Posterior cingulate gyrus (tissue), 11 donors: Measurements from ENCODE around the gene CRB1.

Experiments
- DNase-seq, 10 donors: peaks; one replicate each; pipeline versions ENCODE4 v3.0.0 to v3.0.0-alpha.2; 2020 to 2021; ENCODE audit warnings: mixed read lengths in 3 of 10
- intact Hi-C: fragments of 100-400 bp; cut with DNase I; formaldehyde crosslinking; loops from one replicate; pipeline ENCODE4 v1.15.1; 2023

Gene CRB1

GRCh38 chr1:197268012-197268411 lies at the start of gene CRB1:
Gene CRB1, plus strand, starts transcription at chr1:197268252. Its CDS starts 161 bp downstream, at chr1:197268413.
- peak in 5 of 10 donors; percentile 9 to 38 (median 25) for DNase-seq
- intact Hi-C loops = no loop called here

- no peak for DNase-seq
Measured at GRCh38 chr1:197218857-197219256, 49.2 kb upstream of the CRB1 start.

GRCh38 chr1:197222025-197222685 lies 45.9 kb upstream of the CRB1 start:
- DNase-seq = peak in 1 of 10 donors; percentile 50
- intact Hi-C loops = no loop called here

More at GRCh38 chr1:197218857-197219256, 49.2 kb upstream of the CRB1 start:
- intact Hi-C loops = no loop called here

DNA sequence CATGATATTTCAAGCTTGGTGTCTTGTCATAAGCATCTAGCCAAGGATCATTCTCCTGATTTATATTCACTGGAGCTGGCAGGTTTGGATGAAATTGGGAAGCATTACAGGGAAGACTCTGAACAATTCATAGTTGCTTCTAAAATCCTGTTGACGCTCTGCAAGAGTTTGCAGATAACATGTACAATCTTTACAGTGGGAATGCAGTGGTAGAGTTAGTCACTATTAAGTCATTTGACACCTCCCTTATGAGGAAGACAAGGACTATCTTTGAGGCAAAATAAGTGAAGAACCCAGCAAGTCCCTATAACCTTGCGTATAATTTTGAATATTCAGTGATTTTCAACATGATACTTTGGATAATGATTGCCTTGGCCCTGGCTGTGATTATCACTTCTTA lies 45.3 kb upstream of the CRB1 start:
- no peak for DNase-seq
- intact Hi-C loops = no loop called here

- intact Hi-C loops = loop anchor here (1.0 kb wide), 1 partner anchor 90 kb away; no protein-coding TSS in a partner anchor
- no peak for DNase-seq
Measured at GRCh38 chr1:197224160-197224559, 43.9 kb upstream of the CRB1 start.

DNA sequence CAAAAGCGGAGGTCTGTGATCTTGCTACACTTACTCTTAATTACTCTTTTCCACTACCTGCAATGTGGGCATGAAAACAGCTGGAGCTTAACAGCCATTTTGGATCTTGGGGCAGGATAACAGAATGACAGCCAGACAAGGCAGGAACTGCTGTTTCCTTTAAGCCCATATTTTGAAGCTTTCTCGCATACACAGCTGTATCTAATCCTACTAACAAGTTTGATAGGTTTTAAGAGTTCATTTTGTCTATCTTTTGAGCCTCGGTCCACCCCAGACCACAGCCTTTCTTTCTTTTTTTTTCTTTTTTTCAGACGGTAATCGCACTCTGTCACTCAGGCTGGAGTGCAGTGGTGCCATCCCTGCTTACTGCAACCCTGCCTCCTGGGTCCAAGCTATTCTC lies 42.4 kb upstream of the CRB1 start:
- intact Hi-C loops = no loop called here
- no peak for DNase-seq

DNA sequence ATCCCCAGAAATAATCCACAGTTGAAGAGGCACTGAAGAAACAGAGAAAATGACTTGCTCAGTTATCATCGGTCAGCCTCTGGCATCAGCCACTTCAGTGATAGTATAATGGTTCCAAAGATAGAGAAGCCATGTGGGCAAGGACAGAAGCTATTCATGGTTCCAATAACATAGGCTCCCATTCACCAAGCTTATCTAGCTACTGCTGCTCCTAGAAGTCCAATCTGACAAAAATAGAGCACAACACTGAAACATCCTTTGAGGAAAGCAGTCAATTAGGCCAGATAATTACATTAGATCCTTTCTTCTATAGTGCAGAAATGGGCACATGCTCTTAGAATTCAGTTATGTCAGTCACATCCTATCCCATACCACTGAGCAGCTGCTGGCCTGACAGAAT lies 33.5 kb upstream of the CRB1 start:
- no peak for DNase-seq
- intact Hi-C loops = no loop called here

DNA sequence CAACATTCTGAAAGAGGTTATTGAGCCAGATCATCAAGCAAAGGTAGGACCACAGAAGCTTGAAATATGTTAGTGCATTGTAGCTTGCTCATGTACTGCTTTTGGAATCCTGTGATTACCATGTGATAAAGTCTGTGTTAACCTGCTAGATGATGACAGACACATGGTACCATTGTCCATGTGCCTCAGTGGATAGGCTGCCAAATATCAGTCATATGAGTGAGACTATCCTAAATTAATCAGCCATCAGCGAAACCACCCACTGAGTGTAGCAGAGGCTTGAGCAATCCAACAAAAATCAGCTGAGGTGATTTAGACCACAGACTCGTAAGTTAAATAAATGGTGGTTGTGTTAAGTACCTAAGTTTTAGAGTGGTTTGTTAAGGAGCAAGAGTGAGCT lies 32.7 kb upstream of the CRB1 start:
- intact Hi-C loops = no loop called here
- no peak for DNase-seq

GRCh38 chr1:197247465-197247864 lies 20.6 kb upstream of the CRB1 start:
- DNase-seq = no peak
- intact Hi-C loops = no loop called here

DNA sequence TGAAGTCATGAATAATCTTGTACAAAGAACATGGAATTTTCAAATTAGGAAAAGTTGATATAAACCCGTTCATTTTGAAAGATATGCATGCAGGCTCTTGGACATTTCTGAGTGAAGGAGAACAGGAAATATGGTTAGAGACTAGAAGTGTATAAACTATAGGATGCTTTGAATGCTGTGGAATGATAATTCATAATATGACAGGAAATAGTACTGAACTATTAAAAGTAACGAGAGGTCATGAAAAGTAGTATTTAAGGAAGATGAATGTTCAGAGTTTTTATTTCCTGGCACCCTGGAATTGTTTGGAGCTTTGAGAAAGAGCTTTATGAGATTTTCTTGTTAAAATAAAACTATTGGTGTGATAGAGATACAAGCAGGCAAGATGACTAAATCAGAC lies 18.7 kb upstream of the CRB1 start:
- no peak for DNase-seq
- intact Hi-C loops = no loop called here

DNA sequence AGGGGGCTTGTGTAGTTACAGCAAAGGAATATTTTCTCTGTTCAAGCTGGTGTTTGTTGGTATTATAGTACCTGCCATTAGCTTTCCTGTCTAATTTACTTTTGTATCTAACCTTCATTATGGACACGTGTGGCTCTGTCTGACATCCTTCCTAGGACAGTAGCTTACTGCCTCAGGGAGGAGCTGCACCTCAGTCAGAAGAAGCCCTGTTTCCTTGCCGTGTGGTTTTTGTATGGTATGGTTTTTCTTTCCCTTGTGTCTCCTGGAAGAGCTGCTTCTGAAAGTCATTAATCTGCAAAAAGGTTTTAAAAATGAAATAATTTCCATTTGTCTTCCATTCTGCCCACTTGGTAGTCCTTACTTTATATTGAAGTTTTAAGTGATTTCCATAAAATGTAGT lies 17.4 kb upstream of the CRB1 start:
- DNase-seq = no peak
- intact Hi-C loops = no loop called here

DNA sequence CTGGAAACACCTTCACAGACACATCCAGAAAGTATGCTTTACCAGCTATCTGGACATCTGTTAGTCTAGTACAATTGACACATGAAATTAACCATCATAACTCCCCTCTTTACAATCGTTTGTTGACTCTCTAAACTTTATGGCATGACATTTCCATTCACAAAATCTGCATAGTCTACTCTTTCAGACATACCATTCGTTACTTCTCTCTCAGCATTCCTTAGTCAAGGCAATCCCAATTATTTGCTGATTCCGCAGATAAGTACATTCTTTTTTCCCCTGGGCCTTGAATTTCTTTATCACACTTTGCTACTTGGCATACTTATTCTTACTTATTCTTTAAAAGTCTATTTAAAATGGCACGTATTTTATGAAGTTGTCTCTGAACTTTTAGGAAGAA lies 15.1 kb upstream of the CRB1 start:
- no peak for DNase-seq
- intact Hi-C loops = no loop called here

DNA sequence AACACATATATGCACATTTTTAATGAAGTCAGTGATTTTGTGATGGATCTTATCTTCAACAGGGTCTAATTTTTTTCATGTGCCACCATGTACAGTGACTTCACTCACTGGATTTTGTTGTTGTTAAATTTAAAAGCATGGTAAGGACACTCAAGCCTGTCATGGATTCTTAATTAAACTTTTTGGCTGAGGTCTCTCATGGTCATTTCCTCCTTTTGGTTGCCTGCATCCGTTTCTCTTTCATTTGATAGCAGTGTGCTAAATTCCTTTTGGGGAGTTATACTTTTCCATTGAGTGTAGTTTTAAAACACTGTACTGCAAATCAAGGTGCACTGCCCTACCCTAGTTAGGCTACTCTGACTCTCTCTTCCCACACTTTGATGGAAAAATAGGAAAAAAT lies 13.2 kb upstream of the CRB1 start:
- no peak for DNase-seq
- intact Hi-C loops = no loop called here

- no peak for DNase-seq
- intact Hi-C loops = no loop called here
Measured at GRCh38 chr1:197264936-197265567, 3.0 kb upstream of the CRB1 start.

- DNase-seq = peak in 7 of 10 donors; percentile 11 to 59 (median 15)
- intact Hi-C loops = no loop called here
Measured at GRCh38 chr1:197269053-197269452, 1.0 kb downstream of the CRB1 start.

- intact Hi-C loops = no loop called here
- no peak for DNase-seq
Measured at GRCh38 chr1:197272791-197273190, 4.7 kb downstream of the CRB1 start.

DNA sequence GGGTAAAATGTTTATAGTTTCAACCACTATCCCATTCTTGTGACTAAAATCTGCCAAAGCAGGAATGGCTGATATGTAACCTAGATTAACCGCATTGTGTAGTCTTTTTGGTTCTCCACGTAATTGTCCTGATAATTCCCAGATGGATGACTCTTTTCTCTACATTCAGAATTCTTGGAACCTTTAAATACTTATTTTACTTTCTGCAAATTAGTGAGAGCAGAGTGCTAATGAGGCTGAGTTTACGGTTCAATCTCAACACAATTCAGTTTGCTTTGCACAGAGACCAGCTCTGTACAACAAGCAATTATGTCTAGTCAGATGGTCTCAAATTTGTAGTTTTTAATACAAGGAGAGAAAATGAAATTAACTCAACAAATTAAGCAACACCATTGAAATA lies 9.1 kb downstream of the CRB1 start:
- intact Hi-C loops = no loop called here
- DNase-seq = no peak

DNA sequence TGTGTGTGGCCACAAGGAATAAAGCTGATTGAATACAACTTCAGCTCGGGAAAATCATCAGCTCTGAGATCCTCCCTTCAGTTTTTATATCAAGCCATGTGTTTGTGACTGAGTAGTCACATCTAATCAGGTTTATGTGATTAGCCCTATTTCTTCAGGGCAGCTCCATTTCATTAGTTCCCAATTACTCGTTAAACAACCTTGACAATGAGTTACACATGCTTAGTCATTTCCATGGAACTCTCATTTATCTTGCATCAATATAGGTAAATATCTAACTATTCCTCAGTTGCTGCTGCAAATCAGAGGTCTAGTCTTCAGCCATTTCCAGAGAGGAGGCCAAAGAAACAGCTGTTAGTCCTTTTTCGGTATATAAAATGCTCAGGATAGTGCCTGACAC lies 16.3 kb downstream of the CRB1 start:
- DNase-seq = no peak
- intact Hi-C loops = no loop called here

GRCh38 chr1:197284966-197285365 lies 16.9 kb downstream of the CRB1 start:
- DNase-seq = no peak
- intact Hi-C loops = no loop called here

DNA sequence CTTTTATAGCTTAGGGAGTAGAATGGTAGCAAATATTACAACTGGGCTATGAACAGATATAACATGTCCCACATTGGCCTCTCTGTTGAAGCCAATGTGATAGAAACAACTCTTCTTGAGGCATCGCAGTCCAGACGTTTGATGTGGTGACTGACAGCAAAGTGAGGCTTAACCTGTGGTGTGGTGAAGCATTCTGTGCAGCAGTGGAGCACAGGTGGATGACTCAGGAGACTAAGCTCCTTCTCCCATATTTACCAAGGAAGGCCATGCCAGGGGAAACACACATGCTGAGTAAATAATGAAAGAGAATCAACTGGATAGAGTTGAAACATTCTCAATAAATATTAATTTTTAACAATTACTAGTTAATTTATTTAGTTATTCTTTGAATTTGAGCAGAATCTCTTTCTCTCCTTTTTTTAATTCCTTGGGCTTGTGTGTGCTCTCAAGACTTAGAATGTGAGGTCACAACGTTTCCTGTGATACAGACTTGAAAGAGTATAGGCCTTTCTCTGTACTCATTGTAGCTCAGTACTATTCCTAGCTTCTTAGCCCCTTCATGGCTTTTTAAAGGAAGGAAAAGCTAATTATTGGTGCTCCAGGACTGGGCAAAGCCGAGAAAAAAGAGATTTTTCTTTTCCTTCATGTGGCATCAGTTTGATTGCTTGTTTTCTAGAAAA lies 17.6 kb downstream of the CRB1 start:
- intact Hi-C loops = no loop called here
- no peak for DNase-seq

DNA sequence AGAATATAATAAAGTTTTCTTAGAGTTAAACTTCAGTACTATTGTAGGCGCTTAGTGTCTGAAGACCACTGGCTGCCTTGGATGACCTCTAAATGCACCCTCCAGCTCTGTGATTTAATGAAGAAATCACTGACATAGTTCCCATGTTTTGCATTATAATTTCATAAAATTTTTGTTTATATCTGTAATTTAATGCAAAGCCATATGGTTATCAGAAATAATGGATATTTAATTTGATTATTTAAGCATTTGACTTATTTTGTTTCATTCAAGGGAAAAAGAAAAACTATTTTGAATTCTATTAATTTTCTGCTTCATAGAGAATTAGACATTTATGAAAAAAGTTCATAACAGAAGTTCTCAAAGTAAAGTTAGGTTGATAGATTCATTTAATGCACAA lies 18.6 kb downstream of the CRB1 start:
- intact Hi-C loops = no loop called here
- DNase-seq = no peak

GRCh38 chr1:197287863-197288262 lies 19.8 kb downstream of the CRB1 start:
- intact Hi-C loops = no loop called here
- DNase-seq = no peak
